Right atrium auricular region (tissue), 2 donors: ENCODE measurements around the gene RBL2. TPM values are rescaled to one million over a fixed set of nuclear protein-coding genes. Genes with fewer than 3 reads are reported as not detected.
A peak's percentile ranks its signal among the peaks of the same experiment; 100 is the strongest.

ENCODE experiments used
- DNase-seq: peaks from one replicate; pipeline ENCODE4 v3.0.0-alpha.2; 2019; ENCODE audit warnings: low spot score
- H3K27ac ChIP-seq, 2 donors: fragments of 200-600 bp; sonication (generic); 1 replicate in 1 of 2; 2 replicates in 1 of 2; pipeline ENCODE4 v1.5.1; 2016 to 2019
- H3K27me3 ChIP-seq, 2 donors: fragments of 200-600 bp; sonication (generic); one replicate each; pipeline versions ENCODE4 v1.5.1 to v1.6.0; 2017 to 2019
- H3K36me3 ChIP-seq: fragments of 200-600 bp; sonication (generic); one replicate; pipeline ENCODE4 v1.5.1; 2016
- H3K4me1 ChIP-seq, 2 donors: fragments of 200-600 bp; sonication (generic); one replicate each; pipeline versions ENCODE4 v1.5.1 to v1.6.0; 2017 to 2019
- H3K4me3 ChIP-seq, 2 donors: fragments of 200-600 bp; sonication (generic); 1 replicate in 1 of 2; 2 replicates in 1 of 2; pipeline ENCODE4 v1.5.1; 2017 to 2019; ENCODE audit warnings: mild to moderate bottlenecking in 1 of 2, moderate library complexity in 1 of 2
- H3K9me3 ChIP-seq, 2 donors: fragments of 200-600 bp; sonication (generic); one replicate each; pipeline ENCODE4 v1.5.1; 2019
- CTCF ChIP-seq, 2 donors: fragments of 200-600 bp; sonication (generic); IDR thresholded peaks; one replicate each; pipeline ENCODE4 v1.5.1; 2019; ENCODE audit warnings: antibody characterized with exemption in 2 of 2
- total RNA-seq, 2 donors: library from RNA; depleted of rRNA; stranded (reverse); fragments of >200 nt; gene quantifications; one replicate each; pipeline ENCODE4 v1.1.0, GENCODE V29; 2016

Gene RBL2
- total RNA-seq, 2 donors from 2014 or later = 40.8 to 44.1 TPM

GRCh38 chr16:53503991-53504663, 69.9 kb downstream of the RBL2 start:
- Histone ChIP-seq H3K9me3 (no peaks in the 10 kb centered on the region), H3K27ac (peak overlapping the region; percentile 98), H3K27me3 (no peaks in the 10 kb centered on the region), H3K4me3 (peak overlapping the region; percentile 52 to 64), H3K4me1 (peaks cover 0 to 44% of the 10 kb centered on the region in 2 donors), H3K36me3 (peaks cover 4% of the 10 kb centered on the region)
- no peak for TF ChIP-seq CTCF (IDR thresholded peaks at IDR 0.05)
- peak; percentile 80 for DNase-seq

GRCh38 chr16:53504665-53505064, 70.4 kb downstream of the RBL2 start:
- Histone ChIP-seq H3K4me1 (peaks cover 0 to 45% of the 10 kb centered on the region in 2 donors), H3K27ac (peak overlapping the region; percentile 98), H3K27me3 (no peaks in the 10 kb centered on the region)

GRCh38 chr16:53506254-53506653, 72.0 kb downstream of the RBL2 start:
- TF ChIP-seq CTCF (IDR thresholded peaks at IDR 0.05) = no peak
- Histone ChIP-seq H3K27me3 (no peaks in the 10 kb centered on the region), H3K4me1 (peaks cover 0 to 54% of the 10 kb centered on the region in 2 donors), H3K27ac (no peak overlapping the region), H3K9me3 (no peaks in the 10 kb centered on the region), H3K4me3 (no peak overlapping the region), H3K36me3 (no peaks in the 10 kb centered on the region)
- DNase-seq = no peak

More at GRCh38 chr16:53504665-53505064, 70.4 kb downstream of the RBL2 start:
- Histone ChIP-seq H3K4me3 (peak overlapping the region; percentile 52 to 64), H3K36me3 (peaks cover 4% of the 10 kb centered on the region), H3K9me3 (no peaks in the 10 kb centered on the region)
- no peak for TF ChIP-seq CTCF (IDR thresholded peaks at IDR 0.05)
- no peak for DNase-seq

GRCh38 chr16:53507464-53508179, 73.4 kb downstream of the RBL2 start:
- no peak for TF ChIP-seq CTCF (IDR thresholded peaks at IDR 0.05)
- H3K27me3 ChIP-seq = no peaks in the 10 kb centered on the region
- peak overlapping the region in 1 of 2 donors; percentile 15 for H3K27ac ChIP-seq
- peaks cover 0 to 40% of the 10 kb centered on the region in 2 donors for H3K4me1 ChIP-seq
- H3K36me3 ChIP-seq = no peaks in the 10 kb centered on the region
- H3K4me3 ChIP-seq = no peak overlapping the region
- no peaks in the 10 kb centered on the region for H3K9me3 ChIP-seq
- no peak for DNase-seq

- H3K36me3 ChIP-seq = no peaks in the 10 kb centered on the region
- H3K9me3 ChIP-seq = no peaks in the 10 kb centered on the region
- peak overlapping the region in 1 of 2 donors; percentile 20 for H3K4me3 ChIP-seq
- TF ChIP-seq CTCF (IDR thresholded peaks at IDR 0.05) = peak; percentile 96 to 97
- H3K27ac ChIP-seq = peak overlapping the region; percentile 67 to 74
- peaks cover 0 to 25% of the 10 kb centered on the region in 2 donors for H3K4me1 ChIP-seq
- DNase-seq = peak; percentile 81
- no peaks in the 10 kb centered on the region for H3K27me3 ChIP-seq
These were observed 75.8 kb downstream of the RBL2 start for GRCh38 chr16:53509906-53510703.
